ENCODE measurements around the gene SNX9. TPM values are rescaled to one million over a fixed set of nuclear protein-coding genes. Genes with fewer than 3 reads are reported as not detected.

Gene SNX9
- total RNA-seq, 1 donor from 2014 or later: 25.0 TPM

DNA sequence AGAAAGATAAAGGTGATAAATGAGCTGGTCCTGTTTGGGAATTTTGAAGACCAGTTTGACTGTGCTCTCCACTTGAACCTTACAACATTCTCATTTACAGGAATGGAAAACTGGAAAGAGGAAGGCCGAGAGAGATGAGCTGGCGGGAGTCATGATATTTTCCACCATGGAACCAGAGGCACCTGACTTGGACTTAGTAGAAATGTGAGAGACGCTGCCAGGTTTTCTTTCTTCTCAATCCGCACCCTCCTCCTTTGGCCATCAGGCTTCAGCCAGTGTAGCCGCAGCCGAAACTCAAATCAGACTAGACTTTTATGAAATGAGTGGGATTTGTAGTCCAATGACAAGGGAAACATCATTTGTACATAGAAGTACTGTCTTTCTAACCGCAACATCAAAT is 104.0 kb downstream of the SNX9 start:
- DNase-seq: no peak
- H3K4me3 ChIP-seq: no peak overlapping the region
- H3K4me1 ChIP-seq: no peaks in the 10 kb centered on the region
- no peak overlapping the region for H3K27ac ChIP-seq
- no peaks in the 10 kb centered on the region for H3K27me3 ChIP-seq (ENCODE audit: low read depth)
- no peaks in the 10 kb centered on the region for H3K9me3 ChIP-seq
- no peak for ATAC-seq
- peaks cover 68% of the 10 kb centered on the region for H3K36me3 ChIP-seq
- intact Hi-C loops (cut with DNase I): no loop called here
- TF ChIP-seq, protein P1, sequence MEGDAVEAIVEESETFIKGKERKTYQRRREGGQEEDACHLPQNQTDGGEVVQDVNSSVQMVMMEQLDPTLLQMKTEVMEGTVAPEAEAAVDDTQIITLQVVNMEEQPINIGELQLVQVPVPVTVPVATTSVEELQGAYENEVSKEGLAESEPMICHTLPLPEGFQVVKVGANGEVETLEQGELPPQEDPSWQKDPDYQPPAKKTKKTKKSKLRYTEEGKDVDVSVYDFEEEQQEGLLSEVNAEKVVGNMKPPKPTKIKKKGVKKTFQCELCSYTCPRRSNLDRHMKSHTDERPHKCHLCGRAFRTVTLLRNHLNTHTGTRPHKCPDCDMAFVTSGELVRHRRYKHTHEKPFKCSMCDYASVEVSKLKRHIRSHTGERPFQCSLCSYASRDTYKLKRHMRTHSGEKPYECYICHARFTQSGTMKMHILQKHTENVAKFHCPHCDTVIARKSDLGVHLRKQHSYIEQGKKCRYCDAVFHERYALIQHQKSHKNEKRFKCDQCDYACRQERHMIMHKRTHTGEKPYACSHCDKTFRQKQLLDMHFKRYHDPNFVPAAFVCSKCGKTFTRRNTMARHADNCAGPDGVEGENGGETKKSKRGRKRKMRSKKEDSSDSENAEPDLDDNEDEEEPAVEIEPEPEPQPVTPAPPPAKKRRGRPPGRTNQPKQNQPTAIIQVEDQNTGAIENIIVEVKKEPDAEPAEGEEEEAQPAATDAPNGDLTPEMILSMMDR (IDR thresholded peaks at IDR 0.05): no peak

DNA sequence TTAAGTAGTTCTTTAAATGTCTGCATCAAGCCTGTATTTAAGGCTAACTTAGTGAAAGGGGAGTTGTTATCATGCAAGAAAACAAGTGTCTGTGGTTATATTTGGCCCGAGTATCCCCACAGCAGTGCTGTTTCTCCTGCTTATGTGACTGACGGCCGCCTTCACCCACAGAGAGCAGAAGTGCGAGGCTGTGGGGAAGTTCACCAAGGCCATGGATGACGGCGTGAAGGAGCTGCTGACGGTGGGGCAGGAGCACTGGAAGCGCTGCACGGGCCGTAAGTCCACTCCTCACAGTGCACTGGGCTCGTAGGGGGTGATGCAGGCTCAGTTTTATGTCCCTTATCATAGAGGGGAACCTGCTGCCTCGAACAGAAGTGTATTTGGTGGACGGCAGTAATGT is 105.4 kb downstream of the SNX9 start:
- no peaks in the 10 kb centered on the region for H3K9me3 ChIP-seq
- no peaks in the 10 kb centered on the region for H3K27me3 ChIP-seq (ENCODE audit: low read depth)
- ATAC-seq: peak in 1 of 2 donors; percentile 70
- H3K4me1 ChIP-seq: no peaks in the 10 kb centered on the region
- DNase-seq: no peak
- intact Hi-C loops (cut with DNase I): no loop called here
- TF ChIP-seq, protein P1 (IDR thresholded peaks at IDR 0.05): no peak
- H3K4me3 ChIP-seq: no peak overlapping the region
- no peak overlapping the region for H3K27ac ChIP-seq
- peaks cover 77% of the 10 kb centered on the region for H3K36me3 ChIP-seq

DNA sequence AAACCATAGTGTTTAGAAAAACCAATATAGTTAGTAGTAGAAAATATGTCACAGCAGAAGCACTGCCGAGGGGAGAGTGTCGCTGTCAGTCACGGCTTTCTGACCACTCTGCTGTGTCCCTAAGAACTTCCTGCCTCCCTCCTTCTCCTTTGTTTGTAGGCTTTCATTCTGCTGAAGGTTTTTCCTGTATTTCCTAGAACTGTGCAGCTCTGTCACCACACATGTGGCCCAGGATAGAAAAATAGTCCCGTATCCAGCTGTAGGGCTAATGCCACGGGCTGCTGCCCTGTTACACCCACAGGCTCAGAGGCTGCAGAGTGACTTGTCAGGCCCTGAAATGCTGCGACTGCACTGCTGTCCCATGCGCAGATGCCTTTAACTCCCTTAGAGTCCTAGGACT is 106.0 kb downstream of the SNX9 start:
- no peak for DNase-seq
- Histone ChIP-seq H3K27me3 (ENCODE audit: low read depth) (no peaks in the 10 kb centered on the region), H3K36me3 (peaks cover 77% of the 10 kb centered on the region), H3K27ac (no peak overlapping the region), H3K4me3 (no peak overlapping the region), H3K4me1 (no peaks in the 10 kb centered on the region), H3K9me3 (no peaks in the 10 kb centered on the region)
- no peak for ATAC-seq
- TF ChIP-seq, protein P1 (IDR thresholded peaks at IDR 0.05): no peak
- intact Hi-C loops (cut with DNase I): no loop called here

DNA sequence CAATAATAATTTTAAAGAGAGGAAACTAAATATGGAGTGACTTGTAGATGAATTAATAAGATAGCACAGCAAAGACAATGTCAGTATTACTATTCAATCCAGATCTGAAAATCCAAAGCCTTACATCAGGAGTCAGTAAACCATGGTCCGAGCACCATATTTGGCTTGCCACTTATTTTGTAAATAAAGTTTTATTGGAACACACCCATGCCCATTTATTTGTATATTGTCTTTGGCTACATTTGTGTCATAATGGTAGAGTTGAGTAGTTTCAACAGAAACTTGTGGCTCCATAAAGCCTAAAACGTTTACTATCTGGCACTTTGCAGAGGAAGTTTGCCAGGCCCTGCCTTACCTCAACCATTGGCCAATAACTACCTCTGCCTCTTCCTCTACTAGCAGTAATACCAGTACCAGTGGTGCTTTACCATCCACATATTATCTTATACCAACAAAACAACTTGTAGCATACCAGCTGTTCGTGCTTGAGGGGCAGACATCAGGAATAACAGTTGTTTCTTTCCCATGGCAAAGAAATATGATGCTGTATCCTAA is 106.8 kb downstream of the SNX9 start:
- intact Hi-C loops (cut with DNase I): no loop called here
- no peak for ATAC-seq

DNA sequence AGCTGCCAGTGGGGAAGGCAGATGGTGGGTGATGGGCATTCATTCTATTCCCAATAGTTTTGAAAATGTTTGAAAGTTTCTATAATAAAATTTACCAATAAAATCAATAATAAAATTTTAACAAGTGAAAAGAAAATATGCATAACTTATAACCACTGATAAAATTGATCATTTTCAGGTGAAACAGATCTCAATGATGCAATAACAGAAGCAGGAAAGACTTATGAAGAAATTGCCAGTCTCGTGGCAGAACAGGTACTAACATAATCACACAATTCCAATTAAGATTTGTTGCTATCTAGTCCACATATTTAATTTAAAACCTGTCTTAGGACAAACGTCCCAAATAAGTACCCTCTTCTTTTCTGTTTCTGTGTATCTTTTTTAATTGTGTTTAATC is 112.7 kb downstream of the SNX9 start:
- no peak overlapping the region for H3K27ac ChIP-seq
- H3K9me3 ChIP-seq: no peaks in the 10 kb centered on the region
- no peak for DNase-seq
- H3K4me3 ChIP-seq: no peak overlapping the region
- no peaks in the 10 kb centered on the region for H3K4me1 ChIP-seq
- H3K36me3 ChIP-seq: peaks cover 83% of the 10 kb centered on the region
- no peak for ATAC-seq
- TF ChIP-seq, protein P1 (IDR thresholded peaks at IDR 0.05): no peak
- intact Hi-C loops (cut with DNase I): no loop called here
- no peaks in the 10 kb centered on the region for H3K27me3 ChIP-seq (ENCODE audit: low read depth)

More for the DNA sequence above, 106.8 kb downstream of the SNX9 start:
- H3K4me3 ChIP-seq: no peak overlapping the region
- TF ChIP-seq, protein P1 (IDR thresholded peaks at IDR 0.05): no peak
- H3K27me3 ChIP-seq (ENCODE audit: low read depth): no peaks in the 10 kb centered on the region
- H3K9me3 ChIP-seq: no peaks in the 10 kb centered on the region
- DNase-seq: no peak
- H3K4me1 ChIP-seq: no peaks in the 10 kb centered on the region
- H3K36me3 ChIP-seq: peaks cover 70% of the 10 kb centered on the region
- no peak overlapping the region for H3K27ac ChIP-seq
